Activated B cell treated with CpG ODN at 0.5 μM for 24 hours (primary cell): ENCODE data around the gene TAS2R50. TPM values are rescaled to one million over a fixed set of nuclear protein-coding genes. Genes with fewer than 3 reads are reported as not detected.

Experiments used
- ATAC-seq: fragments of 200-7000 bp; cut with Tn5 transposase; one replicate; pipeline ENCODE4 v1.10.0; 2021; ENCODE audit warnings: low read depth, mild to moderate bottlenecking, moderate library complexity
- CTCF ChIA-PET: fragments of 350-600 bp; sonication (Branson Sonifier 250); formaldehyde crosslinking; loops from one replicate; lab custom pipeline; 2021; ENCODE audit warnings: antibody characterized with exemption; lab: Charles Lee
- POLR2A ChIA-PET: fragments of 350-600 bp; sonication (Branson Sonifier 250); formaldehyde crosslinking; loops from one replicate; lab custom pipeline; 2021; ENCODE audit warnings: antibody characterized with exemption; lab: Charles Lee
- DNase-seq: peaks from one replicate; pipeline ENCODE4 v3.0.0; 2022
- H3K27ac Mint-ChIP-seq: one replicate; pipeline ENCODE4 v1.8.0; 2020; ENCODE audit warnings: mixed read lengths
- H3K27me3 Mint-ChIP-seq: one replicate; pipeline ENCODE4 v1.8.0; 2021; ENCODE audit warnings: mixed read lengths
- H3K36me3 Mint-ChIP-seq: one replicate; pipeline ENCODE4 v1.8.0; 2021; ENCODE audit warnings: low read depth, mixed read lengths
- H3K4me1 Mint-ChIP-seq: one replicate; pipeline ENCODE4 v1.8.0; 2021; ENCODE audit warnings: mixed read lengths
- H3K4me3 Mint-ChIP-seq: one replicate; pipeline ENCODE4 v1.8.0; 2020; ENCODE audit warnings: mild to moderate bottlenecking, mixed read lengths
- H3K9me3 Mint-ChIP-seq: one replicate; pipeline ENCODE4 v1.8.0; 2020; ENCODE audit warnings: mixed read lengths
- CTCF ChIP-seq: fragments of 200-600 bp; IDR thresholded peaks from one replicate; pipeline ENCODE4 v1.8.0; 2022; ENCODE audit warnings: antibody characterized with exemption, mild to moderate bottlenecking
- intact Hi-C: fragments of 100-400 bp; cut with micrococcal nuclease; formaldehyde crosslinking; loops from one replicate; pipeline ENCODE4 v1.15.1; 2024
- total RNA-seq: library from RNA; stranded (reverse); gene quantifications from 2 replicates; pipeline ENCODE4 v1.2.3, GENCODE V29; 2022

The TAS2R50 gene
- total RNA-seq, 1 donor from 2014 or later = 1.2 TPM

- Mint-ChIP-seq H3K36me3 (peaks cover 9% of the 10 kb centered on the region), H3K27ac (no peak overlapping the region), H3K9me3 (peaks cover 10% of the 10 kb centered on the region), H3K27me3 (no peaks in the 10 kb centered on the region), H3K4me3 (no peak overlapping the region), H3K4me1 (peaks cover 12% of the 10 kb centered on the region)
- POLR2A ChIA-PET = no interaction called here
- ATAC-seq (no peak), DNase-seq (no peak)
- no peak for TF ChIP-seq CTCF
- CTCF ChIA-PET = no interaction called here
- intact Hi-C loops = no loop called here
These were observed 29.0 kb downstream of the TAS2R50 start for GRCh38 chr12:10957741-10958140.

- Mint-ChIP-seq H3K4me3 (no peak overlapping the region), H3K27ac (no peak overlapping the region), H3K27me3 (no peaks in the 10 kb centered on the region), H3K36me3 (peaks cover 10% of the 10 kb centered on the region), H3K4me1 (peaks cover 7% of the 10 kb centered on the region), H3K9me3 (peaks cover 11% of the 10 kb centered on the region)
- ChIA-PET CTCF (no interaction called here), POLR2A (no interaction called here)
- intact Hi-C loops = no loop called here
- DNase-seq (no peak), ATAC-seq (no peak)
- no peak for TF ChIP-seq CTCF
These were observed 30.6 kb downstream of the TAS2R50 start for GRCh38 chr12:10956085-10956484.

- POLR2A ChIA-PET = no interaction called here
- DNase-seq (no peak), ATAC-seq (no peak)
- CTCF ChIA-PET = no interaction called here
- Mint-ChIP-seq H3K4me3 (no peak overlapping the region), H3K27ac (no peak overlapping the region), H3K4me1 (no peaks in the 10 kb centered on the region), H3K9me3 (peaks cover 17% of the 10 kb centered on the region), H3K36me3 (peaks cover 21% of the 10 kb centered on the region), H3K27me3 (no peaks in the 10 kb centered on the region)
- intact Hi-C loops = no loop called here
- TF ChIP-seq CTCF = no peak
These were observed 34.1 kb downstream of the TAS2R50 start for GRCh38 chr12:10952645-10953044.

- H3K4me3 Mint-ChIP-seq = no peak overlapping the region
- H3K9me3 Mint-ChIP-seq = peaks cover 5% of the 10 kb centered on the region
- peaks cover 13% of the 10 kb centered on the region for H3K36me3 Mint-ChIP-seq
- no peak overlapping the region for H3K27ac Mint-ChIP-seq
- ChIA-PET POLR2A (no interaction called here), CTCF (no interaction called here)
- no peak for DNase-seq
- intact Hi-C loops = no loop called here
- H3K27me3 Mint-ChIP-seq = no peaks in the 10 kb centered on the region
- TF ChIP-seq CTCF = no peak
- ATAC-seq = no peak
- H3K4me1 Mint-ChIP-seq = no peaks in the 10 kb centered on the region
These were observed 43.5 kb downstream of the TAS2R50 start for GRCh38 chr12:10943167-10943566.

DNA sequence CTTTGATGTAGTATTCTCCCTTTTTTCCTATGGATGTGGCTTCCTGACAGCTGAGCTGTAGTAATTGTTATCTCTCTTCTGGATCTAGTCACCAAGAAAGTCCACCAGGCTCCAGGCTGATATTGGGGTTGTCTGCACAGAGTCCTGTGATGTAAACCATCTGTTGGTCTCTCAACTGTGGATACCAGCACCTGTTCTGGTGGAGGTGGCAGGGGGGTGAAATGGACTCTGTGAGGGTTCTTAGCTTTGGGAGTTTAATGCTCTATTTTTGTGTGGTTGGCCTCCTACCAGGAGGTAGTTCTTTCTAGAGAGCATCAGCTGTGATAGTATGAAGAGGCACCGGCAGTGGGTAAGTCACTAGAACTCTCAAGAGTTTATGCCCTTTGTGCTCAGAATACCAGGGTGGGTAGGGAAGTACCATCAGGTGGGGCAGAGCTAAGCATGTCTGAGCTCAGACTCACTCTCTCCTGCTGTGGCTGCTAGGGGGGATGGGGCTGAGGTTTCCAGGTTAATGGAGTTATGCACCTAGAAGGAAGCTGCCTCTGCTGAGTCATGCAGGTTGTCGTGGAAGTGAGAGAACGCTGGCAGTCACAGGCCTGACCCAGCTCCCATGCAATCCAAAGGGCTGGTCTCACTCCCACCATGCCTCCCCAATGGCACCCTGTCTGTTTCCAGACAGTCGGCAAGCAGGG is 44.6 kb downstream of the TAS2R50 start:
- ChIA-PET POLR2A (no interaction called here), CTCF (no interaction called here)
- Mint-ChIP-seq H3K36me3 (peaks cover 8% of the 10 kb centered on the region), H3K27me3 (no peaks in the 10 kb centered on the region), H3K9me3 (peaks cover 4% of the 10 kb centered on the region), H3K4me1 (peaks cover under 1% of the 10 kb centered on the region), H3K27ac (no peak overlapping the region), H3K4me3 (no peak overlapping the region)
- ATAC-seq = no peak
- no peak for DNase-seq
- no peak for TF ChIP-seq CTCF
- intact Hi-C loops = no loop called here
